Measurements from ENCODE around the gene YARS2.

Gene YARS2

GRCh38 chr12:32768518-32768917 is 12.8 kb upstream of the YARS2 start:
- Mint-ChIP-seq H3K4me3 (no peak overlapping the region), H3K27me3 (peaks cover 19% of the 10 kb centered on the region), H3K27ac (no peak overlapping the region), H3K9me3 (ENCODE audit: low read depth) (no peaks in the 10 kb centered on the region), H3K4me1 (ENCODE audit: low read depth) (no peaks in the 10 kb centered on the region), H3K36me3 (no peaks in the 10 kb centered on the region)

GRCh38 chr12:32765906-32766305 is 10.2 kb upstream of the YARS2 start:
- Mint-ChIP-seq H3K4me1 (ENCODE audit: low read depth) (no peaks in the 10 kb centered on the region), H3K4me3 (no peak overlapping the region), H3K27me3 (peaks cover 17% of the 10 kb centered on the region), H3K9me3 (ENCODE audit: low read depth) (no peaks in the 10 kb centered on the region), H3K36me3 (no peaks in the 10 kb centered on the region), H3K27ac (no peak overlapping the region)

GRCh38 chr12:32761716-32762115 is 6.0 kb upstream of the YARS2 start:
- H3K27ac Mint-ChIP-seq, result no peak overlapping the region
- no peaks in the 10 kb centered on the region for H3K36me3 Mint-ChIP-seq
- no peaks in the 10 kb centered on the region for H3K4me1 Mint-ChIP-seq (ENCODE audit: low read depth)
- H3K4me3 Mint-ChIP-seq, result no peak overlapping the region
- H3K27me3 Mint-ChIP-seq, result peaks cover 1% of the 10 kb centered on the region
- no peaks in the 10 kb centered on the region for H3K9me3 Mint-ChIP-seq (ENCODE audit: low read depth)

- Mint-ChIP-seq H3K36me3 (peaks cover 2% of the 10 kb centered on the region), H3K9me3 (ENCODE audit: low read depth) (no peaks in the 10 kb centered on the region), H3K27me3 (no peaks in the 10 kb centered on the region), H3K4me3 (no peak overlapping the region), H3K4me1 (ENCODE audit: low read depth) (peaks cover 22% of the 10 kb centered on the region), H3K27ac (no peak overlapping the region)
Measured at GRCh38 chr12:32757157-32757556, 1.5 kb upstream of the YARS2 start.

GRCh38 chr12:32756476-32757066 is 874 bp upstream of the YARS2 start:
- Mint-ChIP-seq H3K9me3 (ENCODE audit: low read depth) (no peaks in the 10 kb centered on the region), H3K27ac (peak overlapping the region; percentile 93), H3K4me3 (peak overlapping the region; percentile 91), H3K36me3 (peaks cover 2% of the 10 kb centered on the region), H3K4me1 (ENCODE audit: low read depth) (peaks cover 27% of the 10 kb centered on the region), H3K27me3 (no peaks in the 10 kb centered on the region)

- Mint-ChIP-seq H3K36me3 (peaks cover 5% of the 10 kb centered on the region), H3K27ac (peak overlapping the region; percentile 93), H3K4me1 (ENCODE audit: low read depth) (peaks cover 27% of the 10 kb centered on the region)
Measured at GRCh38 chr12:32755051-32755653, 545 bp downstream of the YARS2 start.

GRCh38 chr12:32754111-32754510 is 1.6 kb downstream of the YARS2 start:
- peak overlapping the region; percentile 91 for H3K4me3 Mint-ChIP-seq
- H3K36me3 Mint-ChIP-seq, result peaks cover 5% of the 10 kb centered on the region
- no peaks in the 10 kb centered on the region for H3K27me3 Mint-ChIP-seq
- H3K27ac Mint-ChIP-seq, result peak overlapping the region; percentile 93
- H3K9me3 Mint-ChIP-seq (ENCODE audit: low read depth), result no peaks in the 10 kb centered on the region
- peaks cover 27% of the 10 kb centered on the region for H3K4me1 Mint-ChIP-seq (ENCODE audit: low read depth)

More at GRCh38 chr12:32755051-32755653, 545 bp downstream of the YARS2 start:
- Mint-ChIP-seq H3K27me3 (no peaks in the 10 kb centered on the region), H3K4me3 (peak overlapping the region; percentile 91), H3K9me3 (ENCODE audit: low read depth) (no peaks in the 10 kb centered on the region)

GRCh38 chr12:32753605-32754004 is 2.1 kb downstream of the YARS2 start:
- peak overlapping the region; percentile 93 for H3K27ac Mint-ChIP-seq
- H3K27me3 Mint-ChIP-seq, result no peaks in the 10 kb centered on the region
- peaks cover 5% of the 10 kb centered on the region for H3K36me3 Mint-ChIP-seq
- peaks cover 27% of the 10 kb centered on the region for H3K4me1 Mint-ChIP-seq (ENCODE audit: low read depth)
- H3K4me3 Mint-ChIP-seq, result peak overlapping the region; percentile 91
- H3K9me3 Mint-ChIP-seq (ENCODE audit: low read depth), result no peaks in the 10 kb centered on the region

GRCh38 chr12:32743264-32743663 is 12.4 kb downstream of the YARS2 start:
- Mint-ChIP-seq H3K9me3 (ENCODE audit: low read depth) (no peaks in the 10 kb centered on the region), H3K27me3 (no peaks in the 10 kb centered on the region), H3K4me1 (ENCODE audit: low read depth) (peaks cover 12% of the 10 kb centered on the region), H3K27ac (peak overlapping the region; percentile 46), H3K36me3 (peaks cover 2% of the 10 kb centered on the region), H3K4me3 (no peak overlapping the region)

- Mint-ChIP-seq H3K36me3 (peaks cover under 1% of the 10 kb centered on the region), H3K4me1 (ENCODE audit: low read depth) (peaks cover 15% of the 10 kb centered on the region), H3K9me3 (ENCODE audit: low read depth) (no peaks in the 10 kb centered on the region), H3K4me3 (no peak overlapping the region), H3K27ac (no peak overlapping the region), H3K27me3 (no peaks in the 10 kb centered on the region)
Measured at GRCh38 chr12:32742133-32742532, 13.6 kb downstream of the YARS2 start.

GRCh38 chr12:32739279-32739678 is 16.4 kb downstream of the YARS2 start:
- H3K4me3 Mint-ChIP-seq, result no peak overlapping the region
- no peak overlapping the region for H3K27ac Mint-ChIP-seq
- no peaks in the 10 kb centered on the region for H3K9me3 Mint-ChIP-seq (ENCODE audit: low read depth)
- H3K4me1 Mint-ChIP-seq (ENCODE audit: low read depth), result peaks cover 10% of the 10 kb centered on the region
- H3K36me3 Mint-ChIP-seq, result no peaks in the 10 kb centered on the region
- no peaks in the 10 kb centered on the region for H3K27me3 Mint-ChIP-seq

GRCh38 chr12:32737715-32738114 is 18.0 kb downstream of the YARS2 start:
- H3K4me1 Mint-ChIP-seq (ENCODE audit: low read depth), result peaks cover 5% of the 10 kb centered on the region
- no peaks in the 10 kb centered on the region for H3K27me3 Mint-ChIP-seq
- H3K36me3 Mint-ChIP-seq, result no peaks in the 10 kb centered on the region
- no peaks in the 10 kb centered on the region for H3K9me3 Mint-ChIP-seq (ENCODE audit: low read depth)
- H3K27ac Mint-ChIP-seq, result no peak overlapping the region
- no peak overlapping the region for H3K4me3 Mint-ChIP-seq

- H3K27ac Mint-ChIP-seq, result no peak overlapping the region
Measured at GRCh38 chr12:32736445-32736844, 19.3 kb downstream of the YARS2 start.

GRCh38 chr12:32734952-32735351 is 20.7 kb downstream of the YARS2 start:
- Mint-ChIP-seq H3K9me3 (ENCODE audit: low read depth) (no peaks in the 10 kb centered on the region), H3K27me3 (no peaks in the 10 kb centered on the region), H3K4me3 (no peak overlapping the region), H3K27ac (no peak overlapping the region), H3K4me1 (ENCODE audit: low read depth) (peaks cover 5% of the 10 kb centered on the region), H3K36me3 (no peaks in the 10 kb centered on the region)

More at GRCh38 chr12:32736445-32736844, 19.3 kb downstream of the YARS2 start:
- Mint-ChIP-seq H3K36me3 (no peaks in the 10 kb centered on the region), H3K4me1 (ENCODE audit: low read depth) (peaks cover 5% of the 10 kb centered on the region), H3K4me3 (no peak overlapping the region), H3K27me3 (no peaks in the 10 kb centered on the region), H3K9me3 (ENCODE audit: low read depth) (no peaks in the 10 kb centered on the region)

- Mint-ChIP-seq H3K4me1 (ENCODE audit: low read depth) (peaks cover 2% of the 10 kb centered on the region), H3K4me3 (no peak overlapping the region), H3K9me3 (ENCODE audit: low read depth) (no peaks in the 10 kb centered on the region), H3K27me3 (no peaks in the 10 kb centered on the region), H3K36me3 (peaks cover 14% of the 10 kb centered on the region), H3K27ac (no peak overlapping the region)
Measured at GRCh38 chr12:32727237-32727636, 28.5 kb downstream of the YARS2 start.

- H3K36me3 Mint-ChIP-seq, result peaks cover 14% of the 10 kb centered on the region
- no peaks in the 10 kb centered on the region for H3K27me3 Mint-ChIP-seq
- no peak overlapping the region for H3K27ac Mint-ChIP-seq
- H3K4me3 Mint-ChIP-seq, result no peak overlapping the region
- H3K4me1 Mint-ChIP-seq (ENCODE audit: low read depth), result peaks cover 2% of the 10 kb centered on the region
- no peaks in the 10 kb centered on the region for H3K9me3 Mint-ChIP-seq (ENCODE audit: low read depth)
Measured at GRCh38 chr12:32726286-32726685, 29.4 kb downstream of the YARS2 start.

Measured in activated naive CD8-positive, alpha-beta T cell (primary cell).